C4-2B (cell line): ENCODE measurements around the gene TLL2.

Experiments
- ZFX ChIP-seq: fragments of 450-650 bp; IDR thresholded peaks from 2 replicates; pipeline ENCODE4 v1.6.1; 2017
- TF ChIP-seq, protein P1 (sequence below): fragments of 450-650 bp; conservative IDR thresholded peaks from 2 replicates; pipeline ENCODE4 v1.5.1; 2017; ENCODE audit warnings: mild to moderate bottlenecking

DNA sequence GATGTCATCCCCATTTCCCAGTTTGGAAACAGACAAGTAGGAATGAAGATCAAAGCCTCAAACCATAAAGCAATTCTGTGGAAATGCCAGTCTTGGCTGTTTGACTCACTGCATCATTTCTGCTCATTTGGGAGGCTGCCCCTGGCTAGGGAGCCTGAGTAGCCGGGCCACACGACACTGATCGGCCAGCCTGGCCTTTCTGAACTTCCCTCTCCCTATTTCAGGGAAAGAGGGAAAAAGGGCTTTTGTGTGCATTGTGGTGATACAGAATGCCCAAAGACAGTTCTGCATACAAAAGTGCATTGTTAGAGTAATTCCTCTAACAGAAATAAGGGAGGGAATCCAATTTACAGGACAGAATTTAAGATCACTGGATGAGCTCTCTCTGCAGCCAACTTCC, 113.3 kb downstream of the TLL2 start:
- TF ChIP-seq, protein P1, sequence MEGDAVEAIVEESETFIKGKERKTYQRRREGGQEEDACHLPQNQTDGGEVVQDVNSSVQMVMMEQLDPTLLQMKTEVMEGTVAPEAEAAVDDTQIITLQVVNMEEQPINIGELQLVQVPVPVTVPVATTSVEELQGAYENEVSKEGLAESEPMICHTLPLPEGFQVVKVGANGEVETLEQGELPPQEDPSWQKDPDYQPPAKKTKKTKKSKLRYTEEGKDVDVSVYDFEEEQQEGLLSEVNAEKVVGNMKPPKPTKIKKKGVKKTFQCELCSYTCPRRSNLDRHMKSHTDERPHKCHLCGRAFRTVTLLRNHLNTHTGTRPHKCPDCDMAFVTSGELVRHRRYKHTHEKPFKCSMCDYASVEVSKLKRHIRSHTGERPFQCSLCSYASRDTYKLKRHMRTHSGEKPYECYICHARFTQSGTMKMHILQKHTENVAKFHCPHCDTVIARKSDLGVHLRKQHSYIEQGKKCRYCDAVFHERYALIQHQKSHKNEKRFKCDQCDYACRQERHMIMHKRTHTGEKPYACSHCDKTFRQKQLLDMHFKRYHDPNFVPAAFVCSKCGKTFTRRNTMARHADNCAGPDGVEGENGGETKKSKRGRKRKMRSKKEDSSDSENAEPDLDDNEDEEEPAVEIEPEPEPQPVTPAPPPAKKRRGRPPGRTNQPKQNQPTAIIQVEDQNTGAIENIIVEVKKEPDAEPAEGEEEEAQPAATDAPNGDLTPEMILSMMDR = no peak
- no peak for TF ChIP-seq ZFX
